Measurements from ENCODE around the gene MYO1D. TPM values are rescaled to one million over a fixed set of nuclear protein-coding genes. Genes with fewer than 3 reads are reported as not detected.

The MYO1D gene
- total and polyA plus RNA-seq, 7 donors: 6.2 to 184 (median 21.6) TPM

DNA sequence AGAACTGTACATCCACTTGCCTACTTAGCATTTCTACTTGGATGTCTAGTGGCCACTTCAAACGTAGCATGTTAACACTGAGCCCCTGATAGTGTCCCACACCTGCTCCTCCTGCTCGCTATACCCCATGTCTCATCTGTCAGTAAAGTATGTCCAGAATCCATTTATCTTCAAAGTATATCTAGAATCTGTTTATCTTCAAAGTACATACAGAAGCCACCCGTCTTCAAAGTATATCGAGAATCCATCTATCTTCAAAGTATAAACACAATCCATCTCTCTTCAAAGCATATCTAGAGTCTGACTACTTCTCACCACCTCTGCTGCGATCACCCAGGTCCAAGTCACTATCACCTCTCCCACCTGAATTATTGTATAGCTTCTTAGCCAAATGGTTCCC, 43.8 kb downstream of the MYO1D start:
- H3K27ac ChIP-seq: no peak overlapping the region
- H3K27me3 ChIP-seq: no peaks in the 10 kb centered on the region
- no peak for DNase-seq
- no peaks in the 10 kb centered on the region for H3K4me1 ChIP-seq
- 87 to 95% methylated on average over 5 of the region's 5 CpGs for WGBS, 2 donors
- intact Hi-C loops (cut with DNase I): no loop called here
- H3K9me3 ChIP-seq: no peaks in the 10 kb centered on the region
- H3K36me3 ChIP-seq: no peaks in the 10 kb centered on the region
- TF ChIP-seq, protein P1, sequence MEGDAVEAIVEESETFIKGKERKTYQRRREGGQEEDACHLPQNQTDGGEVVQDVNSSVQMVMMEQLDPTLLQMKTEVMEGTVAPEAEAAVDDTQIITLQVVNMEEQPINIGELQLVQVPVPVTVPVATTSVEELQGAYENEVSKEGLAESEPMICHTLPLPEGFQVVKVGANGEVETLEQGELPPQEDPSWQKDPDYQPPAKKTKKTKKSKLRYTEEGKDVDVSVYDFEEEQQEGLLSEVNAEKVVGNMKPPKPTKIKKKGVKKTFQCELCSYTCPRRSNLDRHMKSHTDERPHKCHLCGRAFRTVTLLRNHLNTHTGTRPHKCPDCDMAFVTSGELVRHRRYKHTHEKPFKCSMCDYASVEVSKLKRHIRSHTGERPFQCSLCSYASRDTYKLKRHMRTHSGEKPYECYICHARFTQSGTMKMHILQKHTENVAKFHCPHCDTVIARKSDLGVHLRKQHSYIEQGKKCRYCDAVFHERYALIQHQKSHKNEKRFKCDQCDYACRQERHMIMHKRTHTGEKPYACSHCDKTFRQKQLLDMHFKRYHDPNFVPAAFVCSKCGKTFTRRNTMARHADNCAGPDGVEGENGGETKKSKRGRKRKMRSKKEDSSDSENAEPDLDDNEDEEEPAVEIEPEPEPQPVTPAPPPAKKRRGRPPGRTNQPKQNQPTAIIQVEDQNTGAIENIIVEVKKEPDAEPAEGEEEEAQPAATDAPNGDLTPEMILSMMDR (IDR thresholded peaks at IDR 0.05): no peak
- TF ChIP-seq POLR2AphosphoS5 (IDR thresholded peaks at IDR 0.05) (no peak), POLR2A (IDR thresholded peaks at IDR 0.05) (no peak), EP300 (IDR thresholded peaks at IDR 0.05) (no peak)
- no peak overlapping the region for H3K4me3 ChIP-seq

DNA sequence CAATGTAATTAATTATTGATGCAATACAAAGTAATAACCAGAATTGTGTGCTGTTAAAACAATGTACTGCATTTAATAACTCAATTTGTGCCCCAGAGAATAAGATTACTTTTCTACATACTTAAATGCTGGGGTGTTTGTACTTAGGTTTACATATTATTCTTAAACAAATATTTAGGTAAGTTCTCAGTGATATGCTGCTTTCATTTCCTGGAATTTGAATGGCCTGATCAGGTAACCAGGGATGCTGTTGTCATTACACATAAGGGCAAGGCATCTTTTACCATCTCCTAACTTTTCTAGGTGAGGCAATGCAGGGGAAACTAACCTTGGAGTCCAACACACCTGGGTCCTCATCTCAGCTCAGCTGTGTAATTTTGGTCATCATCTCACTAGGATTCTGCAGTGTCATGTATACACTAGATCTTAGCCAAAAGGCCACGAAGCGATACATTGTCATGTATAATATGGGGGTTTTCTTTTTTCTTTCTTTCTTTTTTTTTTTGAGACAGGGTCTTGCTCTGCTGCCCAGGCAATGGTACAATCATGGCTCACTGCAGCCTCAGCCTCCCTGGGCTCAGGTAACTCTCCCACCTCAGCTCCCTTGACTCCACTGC, 45.2 kb downstream of the MYO1D start:
- H3K36me3 ChIP-seq: no peaks in the 10 kb centered on the region
- no peaks in the 10 kb centered on the region for H3K27me3 ChIP-seq
- H3K4me3 ChIP-seq: no peak overlapping the region
- H3K9me3 ChIP-seq: no peaks in the 10 kb centered on the region
- no peaks in the 10 kb centered on the region for H3K4me1 ChIP-seq
- WGBS, 2 donors: 91 to 97% methylated on average over 2 of the region's 2 CpGs
- TF ChIP-seq POLR2AphosphoS5 (IDR thresholded peaks at IDR 0.05) (no peak), POLR2A (IDR thresholded peaks at IDR 0.05) (no peak), EP300 (IDR thresholded peaks at IDR 0.05) (no peak)
- TF ChIP-seq, protein P1 (IDR thresholded peaks at IDR 0.05): no peak
- DNase-seq: no peak
- no peak overlapping the region for H3K27ac ChIP-seq
- intact Hi-C loops (cut with DNase I): no loop called here

DNA sequence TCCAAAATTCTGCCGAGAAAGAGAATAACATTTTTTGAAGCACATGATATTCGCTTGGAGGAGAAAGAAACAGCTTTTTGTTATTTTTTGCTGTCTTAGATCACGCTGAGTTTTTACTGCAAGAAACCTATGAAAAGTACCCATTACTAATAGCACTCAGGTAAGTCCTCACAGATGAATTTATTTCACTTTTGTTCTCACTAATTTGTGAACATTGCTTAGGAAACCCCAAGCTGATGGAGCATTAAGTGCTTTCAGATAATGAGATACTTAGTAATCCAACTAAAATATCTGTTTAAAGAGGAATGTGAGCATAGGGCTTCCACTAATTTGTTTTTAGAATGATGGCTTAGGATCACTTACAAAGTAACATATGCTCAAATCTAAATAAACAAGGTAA, 45.7 kb downstream of the MYO1D start:
- H3K27ac ChIP-seq: no peak overlapping the region
- no peaks in the 10 kb centered on the region for H3K36me3 ChIP-seq
- H3K4me1 ChIP-seq: no peaks in the 10 kb centered on the region
- no peaks in the 10 kb centered on the region for H3K9me3 ChIP-seq
- DNase-seq: no peak
- intact Hi-C loops (cut with DNase I): no loop called here
- 85 to 90% methylated on average over 3 of the region's 3 CpGs for WGBS, 2 donors
- H3K4me3 ChIP-seq: no peak overlapping the region
- TF ChIP-seq, protein P1 (IDR thresholded peaks at IDR 0.05): no peak
- TF ChIP-seq POLR2A (IDR thresholded peaks at IDR 0.05) (no peak), POLR2AphosphoS5 (IDR thresholded peaks at IDR 0.05) (no peak), EP300 (IDR thresholded peaks at IDR 0.05) (no peak)
- no peaks in the 10 kb centered on the region for H3K27me3 ChIP-seq

DNA sequence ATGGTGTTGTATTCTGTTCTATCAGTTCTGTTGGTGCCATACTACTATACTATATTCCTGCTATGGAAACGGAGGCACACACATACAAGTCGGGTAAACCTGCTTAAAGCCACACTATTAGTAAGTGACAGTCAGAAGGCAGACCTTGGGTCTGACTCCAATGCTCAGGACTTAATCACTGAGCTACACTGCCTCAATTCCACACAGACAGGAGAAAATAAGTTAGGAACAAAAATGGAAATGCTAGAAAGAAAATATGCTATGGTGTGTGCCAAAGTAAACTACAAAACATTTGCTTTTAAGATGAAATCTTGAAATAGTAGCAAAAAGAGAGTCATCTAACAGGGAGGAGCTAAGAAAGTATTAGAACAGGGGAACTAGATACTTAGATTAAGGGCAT, 48.1 kb downstream of the MYO1D start:
- no peaks in the 10 kb centered on the region for H3K9me3 ChIP-seq
- H3K27me3 ChIP-seq: no peaks in the 10 kb centered on the region
- no peak for DNase-seq
- H3K27ac ChIP-seq: peak overlapping the region in 3 of 4 donors; percentile 4 to 51 (median 6)
- H3K4me1 ChIP-seq: no peaks in the 10 kb centered on the region
- intact Hi-C loops (cut with DNase I): no loop called here
- 13 to 66% methylated on average over 2 of the region's 2 CpGs for WGBS, 2 donors
- no peaks in the 10 kb centered on the region for H3K36me3 ChIP-seq
- no peak for TF ChIP-seq EP300 (IDR thresholded peaks at IDR 0.05)
- TF ChIP-seq, protein P1 (IDR thresholded peaks at IDR 0.05): no peak
- no peak for TF ChIP-seq POLR2AphosphoS5 (IDR thresholded peaks at IDR 0.05)
- TF ChIP-seq POLR2A (IDR thresholded peaks at IDR 0.05): no peak
- H3K4me3 ChIP-seq: no peak overlapping the region

DNA sequence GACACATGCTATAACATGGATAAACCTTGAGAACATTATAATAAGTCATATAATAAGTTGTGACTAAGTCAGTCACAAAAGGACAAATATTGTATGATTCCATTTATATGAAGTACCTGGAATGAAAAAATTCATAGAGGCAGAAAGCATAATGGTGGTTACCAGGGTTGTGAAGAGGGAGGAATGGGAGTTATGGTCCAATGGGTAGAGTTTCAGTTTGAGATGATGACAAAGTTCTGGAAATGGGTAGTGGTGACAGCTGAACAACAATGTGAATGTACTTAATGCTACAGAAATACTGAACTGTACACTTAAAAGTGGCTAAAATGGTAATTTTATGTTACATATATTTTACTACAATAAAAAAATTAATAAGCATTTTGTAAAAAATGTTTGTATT, 49.7 kb downstream of the MYO1D start:
- H3K9me3 ChIP-seq: no peaks in the 10 kb centered on the region
- intact Hi-C loops (cut with DNase I): no loop called here
- no peak overlapping the region for H3K4me3 ChIP-seq
- H3K36me3 ChIP-seq: no peaks in the 10 kb centered on the region
- no peaks in the 10 kb centered on the region for H3K4me1 ChIP-seq
- peaks cover 0 to 9% (median 0%) of the 10 kb centered on the region in 3 donors for H3K27me3 ChIP-seq
- TF ChIP-seq EP300 (IDR thresholded peaks at IDR 0.05) (no peak), POLR2A (IDR thresholded peaks at IDR 0.05) (no peak), POLR2AphosphoS5 (IDR thresholded peaks at IDR 0.05) (no peak)
- TF ChIP-seq, protein P1 (IDR thresholded peaks at IDR 0.05): no peak
- no peak for DNase-seq
- peak overlapping the region in 1 of 4 donors; percentile 51 for H3K27ac ChIP-seq
